HG03066 (cell line): Measurements from ENCODE around the gene SOD2.

Source experiments
- ATAC-seq: cut with Tn5 transposase; IDR thresholded peaks from one replicate; pipeline ENCODE4 v1.9.1; 2021; ENCODE audit warnings: low read depth; ENCODE audit not compliant: unreplicated experiment

SOD2 gene

GRCh38 chr6:159645640-159646039 is 47.4 kb downstream of the SOD2 start:
- ATAC-seq, result no peak
